DMS53 treated with DMSO at 0.1 percent for 48 hours (cell line): Measurements from ENCODE around the gene PCDHGB3.
"Not testable (repeated sequence)": the region's sequence is repeated elsewhere in the genome, so short reads cannot be mapped to it uniquely, and the experiment has no call there.

Experiments
- DNase-seq: peaks from one replicate; lab custom pipeline; 2025; ENCODE audit not compliant: unreplicated experiment; lab: John Stamatoyannopoulos, UW

Gene PCDHGB3

GRCh38 chr5:141369994-141370848, at the start of gene PCDHGB3:
Gene PCDHGB3 (plus strand): TSS chr5:141370242. CDS start chr5:141370395, 153 bp downstream.
- DNase-seq = peak; percentile 10

- DNase-seq = no peak
Observed at GRCh38 chr5:141322261-141322660, 47.8 kb upstream of the PCDHGB3 start.

- DNase-seq = peak; percentile 82
Observed at GRCh38 chr5:141326088-141326854, 43.8 kb upstream of the PCDHGB3 start.

GRCh38 chr5:141328231-141328630, 41.8 kb upstream of the PCDHGB3 start:
- no peak for DNase-seq

GRCh38 chr5:141330299-141331080, 39.6 kb upstream of the PCDHGB3 start, which contains the start of gene PCDHGA1:
Gene PCDHGA1 (plus strand): TSS chr5:141330514.
- peak; percentile 56 for DNase-seq

GRCh38 chr5:141332571-141332970, 37.5 kb upstream of the PCDHGB3 start:
- DNase-seq = not testable (repeated sequence)

GRCh38 chr5:141338538-141339306, 31.3 kb upstream of the PCDHGB3 start, which contains the start of gene PCDHGA2:
Gene PCDHGA2 (plus strand): TSS chr5:141338760.
- DNase-seq = no peak

- not testable (repeated sequence) for DNase-seq
Observed at GRCh38 chr5:141340781-141341354, 29.2 kb upstream of the PCDHGB3 start.

GRCh38 chr5:141342773-141343172, 27.3 kb upstream of the PCDHGB3 start:
- DNase-seq = no peak

- DNase-seq = no peak
Observed at GRCh38 chr5:141343242-141343952, 26.6 kb upstream of the PCDHGB3 start, which contains the start of gene PCDHGA3. Gene PCDHGA3 (plus strand): TSS chr5:141343829. CDS start chr5:141344034, 205 bp downstream.

GRCh38 chr5:141343953-141344463, 26.0 kb upstream of the PCDHGB3 start:
- DNase-seq = no peak

GRCh38 chr5:141345327-141345726, 24.7 kb upstream of the PCDHGB3 start:
- DNase-seq = no peak

GRCh38 chr5:141346017-141346416, 24.0 kb upstream of the PCDHGB3 start:
- not testable (repeated sequence) for DNase-seq

- peak; percentile 85 for DNase-seq
Observed at GRCh38 chr5:141349917-141350619, 20.0 kb upstream of the PCDHGB3 start, which contains the start of gene PCDHGB1. Gene PCDHGB1 (plus strand): TSS chr5:141350099. CDS start chr5:141350261, 162 bp downstream.

- DNase-seq = no peak
Observed at GRCh38 chr5:141351591-141351990, 18.5 kb upstream of the PCDHGB3 start.

GRCh38 chr5:141354900-141355469, 15.1 kb upstream of the PCDHGB3 start, which contains the start of gene PCDHGA4:
Gene PCDHGA4 (plus strand): TSS chr5:141355021. CDS start chr5:141355108, 87 bp downstream.
- no peak for DNase-seq

GRCh38 chr5:141355641-141356040, 14.4 kb upstream of the PCDHGB3 start:
- no peak for DNase-seq

GRCh38 chr5:141356133-141356532, 13.9 kb upstream of the PCDHGB3 start:
- no peak for DNase-seq
